MM.1S (cell line): ENCODE measurements around the gene CDH22.

ENCODE experiments used
- CTCF ChIP-seq: fragments of 300-600 bp; sonication (generic); IDR thresholded peaks from 2 replicates; pipeline ENCODE4 v1.5.1; 2016; ENCODE audit warnings: antibody characterized with exemption, low read length, mixed read lengths
- EZH2 ChIP-seq: fragments of 300-600 bp; sonication (generic); optimal IDR thresholded peaks from 2 replicates; pipeline ENCODE3; 2017; ENCODE audit warnings: low read depth, mild to moderate bottlenecking, antibody characterized with exemption, low read length, mixed read lengths
- EZH2phosphoT487 ChIP-seq: fragments of 300-600 bp; sonication (generic); IDR thresholded peaks from 2 replicates; pipeline ENCODE4 v1.6.1; 2018; ENCODE audit warnings: antibody characterized with exemption, low read length

- TF ChIP-seq CTCF: no peak
- no peak for TF ChIP-seq EZH2
- TF ChIP-seq EZH2phosphoT487: no peak
These were observed 112.8 kb downstream of the CDH22 start for GRCh38 chr20:46195264-46196036.
